HepG2 (cell line): ENCODE data around the gene CD36. TPM values are rescaled to one million over a fixed set of nuclear protein-coding genes. Genes with fewer than 3 reads are reported as not detected.
A peak's percentile ranks its signal among the peaks of the same experiment; 100 is the strongest.

Source experiments
- ATF1 ChIP-seq: IDR thresholded peaks from 2 replicates; pipeline ENCODE4 v1.6.1; 2016; ENCODE audit warnings: mild to moderate bottlenecking, control low read depth
- FOXJ3 ChIP-seq: sonication (generic); formaldehyde crosslinking; IDR thresholded peaks from 2 replicates; pipeline ENCODE4 v1.4.0; 2020; ENCODE audit warnings: missing genetic modification reagents, mild to moderate bottlenecking, borderline replicate concordance
- HNF1A ChIP-seq, 2 experiments: sonication (generic) in 1 of 2; formaldehyde crosslinking in 1 of 2; IDR thresholded peaks; 2 replicates each; pipeline versions ENCODE4 v1.4.0 to v1.6.1; 2016 to 2020; ENCODE audit warnings: borderline replicate concordance in 1 of 2, low read depth in 1 of 2, mild to moderate bottlenecking in 1 of 2, missing genetic modification reagents in 1 of 2
- polyA plus RNA-seq, 8 experiments: library from polyadenylated mRNA; depleted of rRNA in 3 of 8; stranded (reverse) in 7 of 8; unstranded in 1 of 8; fragments of >200 nt; fragmentation: Illumina TruSeq in 4 of 8; extraction: Trizol in 4 of 8; gene quantifications; 2 replicates each; pipeline versions ENCODE4 v1.2.1 to v1.2.3, GENCODE V29; 2011 to 2016; ENCODE audit warnings: low read depth in 4 of 8, missing spikeins in 1 of 8, mixed read lengths in 1 of 8; ENCODE audit not compliant: insufficient read depth in 1 of 8
- total RNA-seq, 5 experiments: library from RNA; depleted of rRNA; stranded (reverse); fragments of >200 nt; fragmentation: Illumina TruSeq; extraction: Trizol; gene quantifications; 2 replicates each; pipeline ENCODE4 v1.2.3, GENCODE V29; 2016; ENCODE audit warnings: low read depth in 1 of 5
- TF ChIP-seq, protein P1 (sequence below): IDR thresholded peaks from 2 replicates; pipeline ENCODE4 v1.6.1; 2016; ENCODE audit warnings: low read depth, missing genetic modification reagents, missing compliant biosample characterization

CD36 gene
- total and polyA plus RNA-seq, 2 of the 13 experiments (the other 11 are each of a cell fraction or from before 2014, with no cell fraction given), result 2.8 to 4.8 TPM

DNA sequence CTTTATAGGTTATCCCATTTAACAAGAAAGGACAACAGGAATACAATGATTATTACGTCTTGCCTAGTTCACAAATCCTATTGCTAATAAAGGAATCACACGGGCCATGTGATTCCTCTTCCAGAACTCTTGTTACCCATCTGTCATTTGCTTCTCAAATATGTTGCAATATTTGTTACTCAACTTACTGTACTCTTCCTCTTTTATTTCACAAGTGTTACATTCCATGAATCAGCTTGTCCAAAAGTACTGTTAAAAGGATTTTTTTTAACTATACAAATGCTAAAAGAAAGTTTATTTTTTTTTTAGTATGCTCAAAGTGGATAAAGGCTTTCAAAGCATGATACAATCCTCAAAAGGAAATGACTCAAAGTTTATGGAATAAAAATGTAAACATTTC lies 3.9 kb upstream of the CD36 start (continued):
- TF ChIP-seq, protein P1, sequence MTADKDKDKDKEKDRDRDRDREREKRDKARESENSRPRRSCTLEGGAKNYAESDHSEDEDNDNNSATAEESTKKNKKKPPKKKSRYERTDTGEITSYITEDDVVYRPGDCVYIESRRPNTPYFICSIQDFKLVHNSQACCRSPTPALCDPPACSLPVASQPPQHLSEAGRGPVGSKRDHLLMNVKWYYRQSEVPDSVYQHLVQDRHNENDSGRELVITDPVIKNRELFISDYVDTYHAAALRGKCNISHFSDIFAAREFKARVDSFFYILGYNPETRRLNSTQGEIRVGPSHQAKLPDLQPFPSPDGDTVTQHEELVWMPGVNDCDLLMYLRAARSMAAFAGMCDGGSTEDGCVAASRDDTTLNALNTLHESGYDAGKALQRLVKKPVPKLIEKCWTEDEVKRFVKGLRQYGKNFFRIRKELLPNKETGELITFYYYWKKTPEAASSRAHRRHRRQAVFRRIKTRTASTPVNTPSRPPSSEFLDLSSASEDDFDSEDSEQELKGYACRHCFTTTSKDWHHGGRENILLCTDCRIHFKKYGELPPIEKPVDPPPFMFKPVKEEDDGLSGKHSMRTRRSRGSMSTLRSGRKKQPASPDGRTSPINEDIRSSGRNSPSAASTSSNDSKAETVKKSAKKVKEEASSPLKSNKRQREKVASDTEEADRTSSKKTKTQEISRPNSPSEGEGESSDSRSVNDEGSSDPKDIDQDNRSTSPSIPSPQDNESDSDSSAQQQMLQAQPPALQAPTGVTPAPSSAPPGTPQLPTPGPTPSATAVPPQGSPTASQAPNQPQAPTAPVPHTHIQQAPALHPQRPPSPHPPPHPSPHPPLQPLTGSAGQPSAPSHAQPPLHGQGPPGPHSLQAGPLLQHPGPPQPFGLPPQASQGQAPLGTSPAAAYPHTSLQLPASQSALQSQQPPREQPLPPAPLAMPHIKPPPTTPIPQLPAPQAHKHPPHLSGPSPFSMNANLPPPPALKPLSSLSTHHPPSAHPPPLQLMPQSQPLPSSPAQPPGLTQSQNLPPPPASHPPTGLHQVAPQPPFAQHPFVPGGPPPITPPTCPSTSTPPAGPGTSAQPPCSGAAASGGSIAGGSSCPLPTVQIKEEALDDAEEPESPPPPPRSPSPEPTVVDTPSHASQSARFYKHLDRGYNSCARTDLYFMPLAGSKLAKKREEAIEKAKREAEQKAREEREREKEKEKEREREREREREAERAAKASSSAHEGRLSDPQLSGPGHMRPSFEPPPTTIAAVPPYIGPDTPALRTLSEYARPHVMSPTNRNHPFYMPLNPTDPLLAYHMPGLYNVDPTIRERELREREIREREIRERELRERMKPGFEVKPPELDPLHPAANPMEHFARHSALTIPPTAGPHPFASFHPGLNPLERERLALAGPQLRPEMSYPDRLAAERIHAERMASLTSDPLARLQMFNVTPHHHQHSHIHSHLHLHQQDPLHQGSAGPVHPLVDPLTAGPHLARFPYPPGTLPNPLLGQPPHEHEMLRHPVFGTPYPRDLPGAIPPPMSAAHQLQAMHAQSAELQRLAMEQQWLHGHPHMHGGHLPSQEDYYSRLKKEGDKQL, result no peak
- 0 out of 2 replicates have a peak, but pooled peaks have one; percentile 16 for TF ChIP-seq HNF1A (IDR thresholded peaks at IDR 0.05; ENCODE audit: low read depth)
- TF ChIP-seq HNF1A (CRISPR knock-in tag; IDR thresholded peaks at IDR 0.05; ENCODE audit: borderline replicate concordance), result no peak
- no peak; the same call in 1 of the 2 replicates for TF ChIP-seq ATF1 (CRISPR knock-in tag)
- peak; percentile 71; the same call in 1 of the 2 replicates for TF ChIP-seq FOXJ3 (CRISPR knock-in tag)
